NCI-H2107 (cell line): ENCODE data around the gene SLC24A4.

Experiments used
- DNase-seq: peaks from one replicate; lab custom pipeline; 2025; lab: John Stamatoyannopoulos, UW

SLC24A4 gene

DNA sequence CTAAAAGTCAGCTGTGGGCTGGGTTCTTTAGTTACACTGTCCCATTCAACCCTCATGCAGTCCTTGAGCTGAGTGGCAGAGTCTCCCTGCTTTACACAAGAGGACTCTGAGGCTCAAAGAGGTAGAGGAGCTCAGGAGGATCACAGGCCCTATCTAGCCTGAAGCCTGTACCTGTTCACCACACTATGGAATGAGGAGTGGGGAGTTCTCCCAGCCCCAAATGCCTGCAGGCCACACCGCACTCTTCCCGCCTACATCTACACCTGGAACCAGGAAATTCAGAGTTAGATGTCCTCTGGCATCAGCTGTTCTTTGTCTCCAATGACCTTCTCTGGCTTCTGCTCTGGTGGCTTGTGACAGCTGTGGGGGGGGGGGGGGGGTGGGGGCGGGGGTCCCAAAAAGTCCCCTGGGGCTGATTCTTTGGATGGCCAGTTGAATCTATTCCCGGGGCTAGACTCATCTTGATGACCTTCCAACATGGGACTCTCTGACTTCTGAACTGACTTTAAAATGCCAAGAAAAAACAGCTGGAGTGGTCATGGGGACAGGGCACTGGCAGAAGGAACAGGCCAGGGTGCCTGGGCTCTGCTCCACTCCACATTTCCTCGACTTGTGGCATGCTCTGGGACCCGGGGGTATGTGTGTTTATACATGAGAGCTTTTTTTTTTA, 221.2 kb downstream of the SLC24A4 start:
- no peak for DNase-seq

DNA sequence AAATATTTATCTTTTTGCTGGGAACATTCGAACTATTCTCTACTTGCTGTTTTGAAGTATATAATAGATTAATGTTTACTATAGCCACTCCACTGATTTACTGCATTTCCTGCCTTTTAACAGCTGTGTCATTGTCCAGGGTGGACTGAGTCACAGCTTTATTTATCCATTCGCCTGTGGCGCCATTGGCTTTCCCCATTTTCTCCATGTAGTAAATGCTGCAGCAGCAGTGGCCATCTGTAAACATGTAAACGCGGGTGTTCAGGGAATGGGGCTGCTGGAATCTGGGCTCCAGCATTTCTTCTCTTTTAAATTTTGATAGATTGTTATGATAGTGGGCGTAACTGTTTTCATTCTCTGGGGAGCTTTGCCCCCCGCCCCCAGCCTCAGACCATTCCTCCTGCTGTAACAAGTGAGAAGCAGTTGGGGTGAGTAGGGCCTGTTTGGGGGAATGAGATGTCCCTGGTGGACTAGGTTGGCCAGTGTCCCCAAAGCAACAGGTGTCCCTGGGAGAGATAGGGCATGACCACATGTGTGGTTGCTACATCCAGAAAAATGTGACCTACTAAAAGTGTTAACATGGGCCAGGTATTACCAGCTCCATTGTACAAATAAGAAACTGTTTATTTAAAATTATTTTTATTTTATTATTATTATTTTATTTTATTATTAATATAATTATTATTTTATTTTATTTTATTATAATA, 223.5 kb downstream of the SLC24A4 start:
- DNase-seq: no peak

DNA sequence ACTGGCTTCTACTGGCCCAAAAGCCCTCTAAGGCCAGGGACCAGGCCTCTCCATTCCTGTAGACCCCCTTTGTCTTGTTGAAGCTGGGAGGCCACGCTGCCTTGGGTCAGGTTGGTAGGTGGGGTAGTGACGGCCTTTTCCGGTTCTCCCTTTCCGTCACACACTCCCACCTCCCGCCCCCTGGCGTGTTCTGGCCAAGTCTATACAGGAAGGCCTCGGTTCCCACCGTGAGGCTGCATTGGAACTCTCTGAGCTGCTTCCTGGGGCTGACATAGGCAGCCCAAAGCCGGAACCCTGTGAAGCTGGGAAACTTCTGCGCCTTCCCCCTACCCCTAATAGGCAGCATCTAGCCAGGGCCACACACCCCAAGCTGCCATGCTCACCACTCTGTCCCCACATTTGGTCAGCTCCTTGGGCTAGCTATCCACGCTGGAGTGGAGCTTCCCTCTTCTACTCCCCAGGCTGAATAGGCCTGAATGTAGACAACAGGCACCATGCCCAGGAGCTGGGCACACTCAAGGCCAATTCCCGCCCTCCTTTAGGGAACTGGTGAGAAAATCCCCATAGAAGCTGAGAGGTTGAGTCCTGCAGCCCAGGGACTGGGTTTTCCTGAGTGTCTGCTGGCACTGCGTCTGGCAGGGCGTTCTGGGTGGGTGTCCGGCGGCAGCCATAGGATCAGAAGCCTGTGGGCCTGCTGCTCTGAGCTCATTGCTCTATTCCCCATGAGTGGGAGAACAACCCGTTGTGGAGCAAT, 226.3 kb downstream of the SLC24A4 start:
- no peak for DNase-seq

DNA sequence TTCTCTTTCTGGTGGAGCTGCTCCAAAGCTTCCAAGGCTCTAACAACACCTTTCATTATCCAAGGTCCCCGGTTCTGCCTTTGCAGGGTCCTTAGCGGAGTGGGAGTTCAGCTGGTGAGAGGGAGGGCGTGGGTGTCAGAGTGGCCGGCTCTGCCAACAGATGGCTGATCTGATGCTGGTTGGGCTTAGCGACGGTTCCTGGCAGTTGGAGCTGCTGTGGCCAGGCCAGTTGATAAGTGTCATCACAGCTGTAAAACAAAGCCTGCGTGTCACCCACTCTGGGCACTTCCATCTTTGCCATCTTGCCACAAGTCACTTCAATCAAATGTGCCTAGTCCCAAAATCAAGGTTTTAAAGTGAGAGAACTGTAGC, 226.9 kb downstream of the SLC24A4 start:
- DNase-seq: no peak
